ENCODE measurements around the gene CHN1.

GRCh38 chr2:174748948-174749347 is 256.2 kb downstream of the CHN1 start:
- TF ChIP-seq SIN3A (conservative IDR thresholded peaks at IDR 0.05 in 1 of 2, IDR thresholded peaks at IDR 0.05 in 1 of 2; ENCODE audit: low read depth in 1 of 2, low read length in 2 of 2), result no peak
- peak; percentile 67 to 89 (median 82) for TF ChIP-seq CTCF (IDR thresholded peaks at IDR 0.05; ENCODE audit: control extremely low read depth in 1 of 3, insufficient read depth in 1 of 3, low read depth in 1 of 3, low read length in 3 of 3)
- no peak for TF ChIP-seq SRF (IDR thresholded peaks at IDR 0.05; ENCODE audit: low read depth, low read length)
- no peak for TF ChIP-seq RFX5 (IDR thresholded peaks at IDR 0.05; ENCODE audit: borderline replicate concordance, low read depth, low read length)
- peak; percentile 82 for TF ChIP-seq JUN (IDR thresholded peaks at IDR 0.05; ENCODE audit: low read depth, low read length)
- TF ChIP-seq RAD21 (IDR thresholded peaks at IDR 0.05 in 1 of 2, conservative IDR thresholded peaks at IDR 0.05 in 1 of 2; ENCODE audit: low read depth in 2 of 2, low read length in 2 of 2), result peak; percentile 96 to 97
- no peak for TF ChIP-seq POLR2A (IDR thresholded peaks at IDR 0.05; ENCODE audit: control extremely low read depth in 1 of 2, low read depth in 2 of 2, low read length in 2 of 2)
- TF ChIP-seq KDM1A (IDR thresholded peaks at IDR 0.05; ENCODE audit: borderline replicate concordance, low read length), result no peak
- no peak for TF ChIP-seq ZNF274 (IDR thresholded peaks at IDR 0.05; ENCODE audit: borderline replicate concordance, extremely low read depth, low read length)

Measured in H1 (cell line).